ENCODE data around the gene ATOSB. TPM values are rescaled to one million over a fixed set of nuclear protein-coding genes. Genes with fewer than 3 reads are reported as not detected.

The ATOSB gene
- total and polyA plus RNA-seq, 9 of the 15 experiments (the other 6 are each of a cell fraction or from before 2014, with no cell fraction given): 0.45 to 8.0 (median 4.2) TPM

DNA sequence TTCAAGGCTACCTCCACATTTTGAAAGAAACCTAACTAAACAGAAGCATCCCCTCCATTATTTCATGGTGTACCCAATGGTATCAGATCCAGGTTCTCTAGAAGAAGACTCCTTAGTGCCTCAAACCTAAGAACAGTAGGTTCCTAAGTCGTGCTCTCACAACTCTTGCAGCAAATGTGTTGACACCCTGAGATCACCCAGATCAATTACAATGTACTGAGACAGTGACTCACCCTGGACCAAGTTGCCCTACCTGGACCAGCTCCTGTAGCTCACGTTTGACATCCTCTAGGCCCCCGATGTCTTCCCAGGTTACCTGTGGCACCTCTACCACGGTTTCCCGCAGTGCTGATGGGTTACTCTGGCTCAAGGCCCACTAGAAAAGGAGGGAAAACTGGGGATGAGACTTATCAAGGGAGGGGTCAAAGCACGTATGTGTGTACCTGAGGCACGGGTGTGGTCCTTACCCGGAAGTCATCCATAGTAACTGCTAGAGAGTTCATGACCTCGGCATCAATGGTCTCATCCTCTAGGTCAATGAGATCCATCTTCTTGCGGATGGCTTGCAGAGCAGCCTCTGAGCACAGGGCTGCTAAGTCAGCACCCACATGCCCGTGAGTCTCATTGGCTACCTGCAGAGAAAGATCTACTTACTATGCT, 55.0 kb downstream of the ATOSB start:
- in situ Hi-C loops (cut with MboI): no loop called here
- ATAC-seq (no peak), FAIRE-seq (no peak), DNase-seq (ENCODE audit: extremely low read depth in 1 of 4, low spot score in 3 of 4) (no peak)
- Histone ChIP-seq H3K79me2 (ENCODE audit: control insufficient read depth, insufficient read depth, low read length) (no peaks in the 10 kb centered on the region; the same call in 2 of the 3 replicates), H3K27me3 (ENCODE audit: control insufficient read depth in 2 of 2, insufficient read depth in 2 of 2, low read length in 2 of 2) (no peaks in the 10 kb centered on the region), H3K27ac (ENCODE audit: extremely low read depth, low read depth, low read length) (no peak overlapping the region), H3K36me3 (ENCODE audit: control insufficient read depth, insufficient read depth, low read length) (peaks cover 97% of the 10 kb centered on the region), H3K9ac (ENCODE audit: insufficient read depth in 1 of 2, low read depth in 2 of 2, low read length in 2 of 2) (no peak overlapping the region), H3K9me1 (ENCODE audit: control insufficient read depth, insufficient read depth, low read length) (no peaks in the 10 kb centered on the region), H2AFZ (ENCODE audit: low read depth, low read length) (no peak overlapping the region), H3K4me3 (no peak overlapping the region), H3K4me1 (replicated peaks in 1 of 2; ENCODE audit: control insufficient read depth in 2 of 2, insufficient read depth in 2 of 2, low read length in 2 of 2) (no peaks in the 10 kb centered on the region), H4K20me1 (replicated peaks; ENCODE audit: control insufficient read depth, insufficient read depth, low read length) (no peaks in the 10 kb centered on the region), H3K4me2 (ENCODE audit: insufficient read depth, low read length) (no peak overlapping the region), H3K9me3 (replicated peaks; ENCODE audit: control insufficient read depth, insufficient read depth, low read depth, low read length) (no peaks in the 10 kb centered on the region)
- BruUV-seq (replicated peaks): no TSS peak
- CTCF ChIA-PET (ENCODE audit: low intra/inter-chr PET ratio): no interaction called here
- intact Hi-C loops (cut with micrococcal nuclease): no loop called here
- 90% methylated on average over 10 of the region's 11 CpGs for WGBS (ENCODE audit: insufficient coverage, low coverage, missing lambda C conversion rate)
- POLR2A ChIA-PET: interaction anchor here (0.6 to 4.9 kb wide), 4 partner anchors 9 to 76 kb away, joined by 3 to 32 read pairs (median 17); partner anchors contain the start of gene VCP
- TF ChIP-seq FOSL1 (tag; conservative IDR thresholded peaks at IDR 0.05) (no peak), NFIC (IDR thresholded peaks at IDR 0.05) (no peak), MBD2 (IDR thresholded peaks at IDR 0.05; ENCODE audit: borderline replicate concordance, low read depth) (no peak), BRD4 (IDR thresholded peaks at IDR 0.05) (no peak), TRIM24 (IDR thresholded peaks at IDR 0.05) (no peak), PTRF (tag; IDR thresholded peaks at IDR 0.05) (no peak), HDAC3 (IDR thresholded peaks at IDR 0.05; ENCODE audit: borderline replicate concordance, partially characterized antibody) (no peak), EZH2 (IDR thresholded peaks at IDR 0.05; ENCODE audit: borderline replicate concordance, low read depth, low read length) (no peak), KDM4B (IDR thresholded peaks at IDR 0.05; ENCODE audit: borderline replicate concordance in 2 of 2, low read depth in 1 of 2) (no peak), NFIX (CRISPR knock-in tag; IDR thresholded peaks at IDR 0.05; ENCODE audit: low read depth) (no peak), JUNB (CRISPR knock-in tag; conservative IDR thresholded peaks at IDR 0.05) (no peak), ZNF696 (CRISPR knock-in tag; conservative IDR thresholded peaks at IDR 0.05) (no peak), CHD1 (IDR thresholded peaks at IDR 0.05; ENCODE audit: low read length) (no peak), PCBP1 (IDR thresholded peaks at IDR 0.05; ENCODE audit: low read depth, low read length, poor library complexity, severe bottlenecking) (no peak), NFE2L1 (tag; IDR thresholded peaks at IDR 0.05; ENCODE audit: borderline replicate concordance, low read depth) (no peak), ZNF764 (CRISPR knock-in tag; IDR thresholded peaks at IDR 0.05; ENCODE audit: low read depth) (no peak)
- TF ChIP-seq, protein P1, sequence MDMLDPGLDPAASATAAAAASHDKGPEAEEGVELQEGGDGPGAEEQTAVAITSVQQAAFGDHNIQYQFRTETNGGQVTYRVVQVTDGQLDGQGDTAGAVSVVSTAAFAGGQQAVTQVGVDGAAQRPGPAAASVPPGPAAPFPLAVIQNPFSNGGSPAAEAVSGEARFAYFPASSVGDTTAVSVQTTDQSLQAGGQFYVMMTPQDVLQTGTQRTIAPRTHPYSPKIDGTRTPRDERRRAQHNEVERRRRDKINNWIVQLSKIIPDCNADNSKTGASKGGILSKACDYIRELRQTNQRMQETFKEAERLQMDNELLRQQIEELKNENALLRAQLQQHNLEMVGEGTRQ (CRISPR knock-in tag; IDR thresholded peaks at IDR 0.05): no peak
- TF ChIP-seq, protein P2, sequence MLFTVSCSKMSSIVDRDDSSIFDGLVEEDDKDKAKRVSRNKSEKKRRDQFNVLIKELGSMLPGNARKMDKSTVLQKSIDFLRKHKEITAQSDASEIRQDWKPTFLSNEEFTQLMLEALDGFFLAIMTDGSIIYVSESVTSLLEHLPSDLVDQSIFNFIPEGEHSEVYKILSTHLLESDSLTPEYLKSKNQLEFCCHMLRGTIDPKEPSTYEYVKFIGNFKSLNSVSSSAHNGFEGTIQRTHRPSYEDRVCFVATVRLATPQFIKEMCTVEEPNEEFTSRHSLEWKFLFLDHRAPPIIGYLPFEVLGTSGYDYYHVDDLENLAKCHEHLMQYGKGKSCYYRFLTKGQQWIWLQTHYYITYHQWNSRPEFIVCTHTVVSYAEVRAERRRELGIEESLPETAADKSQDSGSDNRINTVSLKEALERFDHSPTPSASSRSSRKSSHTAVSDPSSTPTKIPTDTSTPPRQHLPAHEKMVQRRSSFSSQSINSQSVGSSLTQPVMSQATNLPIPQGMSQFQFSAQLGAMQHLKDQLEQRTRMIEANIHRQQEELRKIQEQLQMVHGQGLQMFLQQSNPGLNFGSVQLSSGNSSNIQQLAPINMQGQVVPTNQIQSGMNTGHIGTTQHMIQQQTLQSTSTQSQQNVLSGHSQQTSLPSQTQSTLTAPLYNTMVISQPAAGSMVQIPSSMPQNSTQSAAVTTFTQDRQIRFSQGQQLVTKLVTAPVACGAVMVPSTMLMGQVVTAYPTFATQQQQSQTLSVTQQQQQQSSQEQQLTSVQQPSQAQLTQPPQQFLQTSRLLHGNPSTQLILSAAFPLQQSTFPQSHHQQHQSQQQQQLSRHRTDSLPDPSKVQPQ (CRISPR knock-in tag; IDR thresholded peaks at IDR 0.05; ENCODE audit: borderline replicate concordance): no peak
- TF ChIP-seq, protein P3, sequence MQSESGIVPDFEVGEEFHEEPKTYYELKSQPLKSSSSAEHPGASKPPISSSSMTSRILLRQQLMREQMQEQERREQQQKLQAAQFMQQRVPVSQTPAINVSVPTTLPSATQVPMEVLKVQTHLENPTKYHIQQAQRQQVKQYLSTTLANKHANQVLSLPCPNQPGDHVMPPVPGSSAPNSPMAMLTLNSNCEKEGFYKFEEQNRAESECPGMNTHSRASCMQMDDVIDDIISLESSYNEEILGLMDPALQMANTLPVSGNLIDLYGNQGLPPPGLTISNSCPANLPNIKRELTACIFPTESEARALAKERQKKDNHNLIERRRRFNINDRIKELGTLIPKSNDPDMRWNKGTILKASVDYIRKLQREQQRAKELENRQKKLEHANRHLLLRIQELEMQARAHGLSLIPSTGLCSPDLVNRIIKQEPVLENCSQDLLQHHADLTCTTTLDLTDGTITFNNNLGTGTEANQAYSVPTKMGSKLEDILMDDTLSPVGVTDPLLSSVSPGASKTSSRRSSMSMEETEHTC (IDR thresholded peaks at IDR 0.05): no peak
